WTC11 (cell line): Measurements from ENCODE around the gene G6PC3. TPM values are rescaled to one million over a fixed set of nuclear protein-coding genes. Genes with fewer than 3 reads are reported as not detected.

Source experiments
- ATAC-seq: fragments of 200-7000 bp; cut with Tn5 transposase; 2 replicates; pipeline ENCODE4 v1.10.0; 2021; ENCODE audit warnings: mild to moderate bottlenecking, moderate library complexity
- CTCF ChIA-PET: fragments of 300-600 bp; sonication (Branson Sonifier 250); formaldehyde crosslinking; loops from one replicate; lab custom pipeline; 2021; ENCODE audit warnings: antibody characterized with exemption; lab: Charles Lee
- POLR2A ChIA-PET: fragments of 350-600 bp; sonication (Branson Sonifier 250); formaldehyde crosslinking; loops from one replicate; lab custom pipeline; 2021; ENCODE audit warnings: antibody characterized with exemption; lab: Charles Lee
- DNase-seq: peaks from one replicate; pipeline ENCODE4 v3.0.0; 2021; ENCODE audit warnings: low spot score
- H3K27ac Mint-ChIP-seq: 2 replicates; pipeline ENCODE4 v1.8.0; 2021; ENCODE audit warnings: mixed read lengths
- H3K27me3 Mint-ChIP-seq: 2 replicates; pipeline ENCODE4 v1.8.0; 2021; ENCODE audit warnings: low read depth, mild to moderate bottlenecking, moderate library complexity, mixed read lengths
- H3K36me3 Mint-ChIP-seq: 2 replicates; pipeline ENCODE4 v1.8.0; 2021; ENCODE audit warnings: mixed read lengths
- H3K4me1 Mint-ChIP-seq: 2 replicates; pipeline ENCODE4 v1.8.0; 2022; ENCODE audit warnings: mixed read lengths
- H3K4me3 Mint-ChIP-seq: 2 replicates; pipeline ENCODE4 v1.8.0; 2021; ENCODE audit warnings: mild to moderate bottlenecking, moderate library complexity, mixed read lengths
- H3K9me3 Mint-ChIP-seq: 2 replicates; pipeline ENCODE4 v1.8.0; 2021; ENCODE audit warnings: mixed read lengths
- ATF1 ChIP-seq: sonication (generic); formaldehyde crosslinking; IDR thresholded peaks from 2 replicates; pipeline ENCODE4 v1.8.1; 2023; ENCODE audit warnings: mild to moderate bottlenecking, moderate library complexity, missing genetic modification reagents
- CBFB ChIP-seq: sonication (generic); formaldehyde crosslinking; IDR thresholded peaks from 2 replicates; pipeline ENCODE4 v1.8.1; 2022; ENCODE audit warnings: mild to moderate bottlenecking, low read depth, missing genetic modification reagents
- CREM ChIP-seq: sonication (generic); formaldehyde crosslinking; IDR thresholded peaks from 2 replicates; pipeline ENCODE4 v1.8.1; 2022; ENCODE audit warnings: mild to moderate bottlenecking, missing genetic modification reagents, moderate library complexity
- FOXJ3 ChIP-seq: sonication (generic); formaldehyde crosslinking; IDR thresholded peaks from 2 replicates; pipeline ENCODE4 v1.9.0; 2021; ENCODE audit warnings: missing genetic modification reagents, mild to moderate bottlenecking, borderline replicate concordance
- GABPB1 ChIP-seq: sonication (generic); formaldehyde crosslinking; IDR thresholded peaks from 2 replicates; pipeline ENCODE4 v1.8.1; 2023; ENCODE audit warnings: mild to moderate bottlenecking, missing genetic modification reagents
- GTF2I ChIP-seq: fragments of 250-450 bp; sonication (Bioruptor Pico); conservative IDR thresholded peaks from 2 replicates; pipeline ENCODE4 v1.4.0; 2021; ENCODE audit warnings: mild to moderate bottlenecking
- HMGA2 ChIP-seq: fragments of 250-450 bp; sonication (Bioruptor Pico); IDR thresholded peaks from 2 replicates; pipeline ENCODE4 v1.4.0; 2021; ENCODE audit warnings: mild to moderate bottlenecking, moderate library complexity
- IRF2 ChIP-seq: sonication (generic); formaldehyde crosslinking; IDR thresholded peaks from 2 replicates; pipeline ENCODE4 v1.8.0; 2022; ENCODE audit warnings: low read depth, missing genetic modification reagents, borderline replicate concordance
- SMAD4 ChIP-seq: sonication (generic); formaldehyde crosslinking; IDR thresholded peaks from 2 replicates; pipeline ENCODE4 v1.8.0; 2022; ENCODE audit warnings: mild to moderate bottlenecking, missing genetic modification reagents
- TP53 ChIP-seq: sonication (generic); formaldehyde crosslinking; IDR thresholded peaks from 2 replicates; pipeline ENCODE4 v1.8.1; 2023; ENCODE audit warnings: mild to moderate bottlenecking, missing genetic modification reagents
- ZNF138 ChIP-seq: sonication (generic); formaldehyde crosslinking; conservative IDR thresholded peaks from 2 replicates; pipeline ENCODE4 v1.8.1; 2022; ENCODE audit warnings: mild to moderate bottlenecking, moderate library complexity, missing genetic modification reagents
- ZNF232 ChIP-seq: sonication (generic); formaldehyde crosslinking; IDR thresholded peaks from 2 replicates; pipeline ENCODE4 v1.8.0; 2022; ENCODE audit warnings: mild to moderate bottlenecking, missing genetic modification reagents
- ZNF263 ChIP-seq: sonication (generic); formaldehyde crosslinking; IDR thresholded peaks from 2 replicates; pipeline ENCODE4 v1.8.1; 2022; ENCODE audit warnings: low read depth, mild to moderate bottlenecking, moderate library complexity, missing genetic modification reagents
- ZNF317 ChIP-seq: sonication (generic); formaldehyde crosslinking; IDR thresholded peaks from 2 replicates; pipeline ENCODE4 v1.8.1; 2023; ENCODE audit warnings: low read depth, mild to moderate bottlenecking, moderate library complexity, missing genetic modification reagents, borderline replicate concordance
- ZNF423 ChIP-seq: fragments of 250-450 bp; sonication (Bioruptor Pico); IDR thresholded peaks from 2 replicates; pipeline ENCODE4 v2.1.2; 2022; ENCODE audit warnings: mild to moderate bottlenecking, moderate library complexity
- total RNA-seq: library from RNA; stranded (reverse); gene quantifications from 3 replicates; pipeline ENCODE4 v1.2.3, GENCODE V29; 2021
- TF ChIP-seq, protein P1 (sequence below): sonication (generic); formaldehyde crosslinking; IDR thresholded peaks from 2 replicates; pipeline ENCODE4 v1.8.0; 2023; ENCODE audit warnings: missing genetic modification reagents, mild to moderate bottlenecking, borderline replicate concordance
- TF ChIP-seq, protein P2 (sequence below): fragments of 250-450 bp; sonication (Bioruptor Pico); IDR thresholded peaks from 2 replicates; pipeline ENCODE4 v1.9.0; 2021; ENCODE audit warnings: moderate library complexity, mild to moderate bottlenecking, inconsistent platforms, borderline replicate concordance

G6PC3 gene
- total RNA-seq, 1 experiment from 2014 or later = 121 TPM

DNA sequence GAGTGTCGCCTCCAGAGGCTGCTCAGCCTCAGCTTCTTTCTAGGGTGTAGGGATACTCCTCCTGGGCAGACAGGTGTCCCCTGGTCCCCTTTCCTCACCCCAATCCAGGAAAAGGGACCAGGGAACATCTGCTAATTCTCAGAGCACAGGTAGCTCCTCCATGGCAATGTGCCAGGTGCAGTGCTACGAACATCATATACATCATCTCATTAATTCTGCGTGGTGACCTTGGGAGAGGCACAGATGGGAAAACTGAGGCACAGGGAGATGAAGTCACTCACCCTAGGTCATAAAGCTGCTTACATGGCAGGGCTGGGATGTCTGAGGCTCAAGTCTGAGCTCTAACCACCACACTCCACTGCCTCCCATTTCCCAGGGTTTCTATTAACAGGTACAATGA is 41.2 kb downstream of the G6PC3 start (continued):
- TF ChIP-seq, protein P1, sequence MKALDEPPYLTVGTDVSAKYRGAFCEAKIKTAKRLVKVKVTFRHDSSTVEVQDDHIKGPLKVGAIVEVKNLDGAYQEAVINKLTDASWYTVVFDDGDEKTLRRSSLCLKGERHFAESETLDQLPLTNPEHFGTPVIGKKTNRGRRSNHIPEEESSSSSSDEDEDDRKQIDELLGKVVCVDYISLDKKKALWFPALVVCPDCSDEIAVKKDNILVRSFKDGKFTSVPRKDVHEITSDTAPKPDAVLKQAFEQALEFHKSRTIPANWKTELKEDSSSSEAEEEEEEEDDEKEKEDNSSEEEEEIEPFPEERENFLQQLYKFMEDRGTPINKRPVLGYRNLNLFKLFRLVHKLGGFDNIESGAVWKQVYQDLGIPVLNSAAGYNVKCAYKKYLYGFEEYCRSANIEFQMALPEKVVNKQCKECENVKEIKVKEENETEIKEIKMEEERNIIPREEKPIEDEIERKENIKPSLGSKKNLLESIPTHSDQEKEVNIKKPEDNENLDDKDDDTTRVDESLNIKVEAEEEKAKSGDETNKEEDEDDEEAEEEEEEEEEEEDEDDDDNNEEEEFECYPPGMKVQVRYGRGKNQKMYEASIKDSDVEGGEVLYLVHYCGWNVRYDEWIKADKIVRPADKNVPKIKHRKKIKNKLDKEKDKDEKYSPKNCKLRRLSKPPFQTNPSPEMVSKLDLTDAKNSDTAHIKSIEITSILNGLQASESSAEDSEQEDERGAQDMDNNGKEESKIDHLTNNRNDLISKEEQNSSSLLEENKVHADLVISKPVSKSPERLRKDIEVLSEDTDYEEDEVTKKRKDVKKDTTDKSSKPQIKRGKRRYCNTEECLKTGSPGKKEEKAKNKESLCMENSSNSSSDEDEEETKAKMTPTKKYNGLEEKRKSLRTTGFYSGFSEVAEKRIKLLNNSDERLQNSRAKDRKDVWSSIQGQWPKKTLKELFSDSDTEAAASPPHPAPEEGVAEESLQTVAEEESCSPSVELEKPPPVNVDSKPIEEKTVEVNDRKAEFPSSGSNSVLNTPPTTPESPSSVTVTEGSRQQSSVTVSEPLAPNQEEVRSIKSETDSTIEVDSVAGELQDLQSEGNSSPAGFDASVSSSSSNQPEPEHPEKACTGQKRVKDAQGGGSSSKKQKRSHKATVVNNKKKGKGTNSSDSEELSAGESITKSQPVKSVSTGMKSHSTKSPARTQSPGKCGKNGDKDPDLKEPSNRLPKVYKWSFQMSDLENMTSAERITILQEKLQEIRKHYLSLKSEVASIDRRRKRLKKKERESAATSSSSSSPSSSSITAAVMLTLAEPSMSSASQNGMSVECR = no peak
- TF ChIP-seq ZNF232 (CRISPR knock-in tag) = no peak
- no peak for TF ChIP-seq HMGA2 (CRISPR knock-in tag)
- no peak for TF ChIP-seq ZNF423
- TF ChIP-seq CREM (CRISPR knock-in tag) = no peak

- ATAC-seq (no peak), DNase-seq (no peak)
- Mint-ChIP-seq H3K4me1 (peaks cover 59% of the 10 kb centered on the region), H3K9me3 (no peaks in the 10 kb centered on the region), H3K36me3 (no peaks in the 10 kb centered on the region), H3K27me3 (no peaks in the 10 kb centered on the region), H3K27ac (no peak overlapping the region), H3K4me3 (no peak overlapping the region)
- POLR2A ChIA-PET = interaction anchor here (0.7 to 1.7 kb wide), 3 partner anchors 10 to 23 kb away, joined by 4 to 7 read pairs (median 5); partner anchors contain the start of gene HDAC5
- CTCF ChIA-PET = interaction anchor here (0.5 to 4.6 kb wide), 6 partner anchors 9 to 56 kb away, joined by 3 to 24 read pairs (median 10); no protein-coding TSS in a partner anchor
- TF ChIP-seq ZNF263 (CRISPR knock-in tag) (no peak), CBFB (CRISPR knock-in tag) (no peak), IRF2 (no peak)
These were observed 42.0 kb downstream of the G6PC3 start for GRCh38 chr17:44112284-44113280.

- POLR2A ChIA-PET = interaction anchor here (1.7 kb wide), 1 partner anchor 9 kb away, joined by 4 read pairs; no protein-coding TSS in a partner anchor
- H3K4me1 Mint-ChIP-seq = peaks cover 67% of the 10 kb centered on the region
These were observed 42.8 kb downstream of the G6PC3 start for GRCh38 chr17:44113382-44113781.

GRCh38 chr17:44113868-44114840 is 43.6 kb downstream of the G6PC3 start:
- Mint-ChIP-seq H3K27ac (no peak overlapping the region), H3K9me3 (no peaks in the 10 kb centered on the region), H3K27me3 (no peaks in the 10 kb centered on the region), H3K36me3 (no peaks in the 10 kb centered on the region), H3K4me3 (no peak overlapping the region), H3K4me1 (peaks cover 70% of the 10 kb centered on the region)
- ChIA-PET CTCF (interaction anchor here (1.3 to 5.7 kb wide), 13 partner anchors 7 to 231 kb away, joined by 3 to 116 read pairs (median 26); partner anchors contain the start of genes ASB16, GRN, HDAC5 and HROB), POLR2A (interaction anchor here (1.7 kb wide), 1 partner anchor 8 kb away, joined by 4 read pairs; no protein-coding TSS in a partner anchor)
- DNase-seq (no peak), ATAC-seq (no peak)
- TF ChIP-seq TP53 (CRISPR knock-in tag) (no peak), ZNF317 (CRISPR knock-in tag) (no peak), ATF1 (CRISPR knock-in tag) (no peak), ZNF138 (no peak), GTF2I (no peak), FOXJ3 (CRISPR knock-in tag) (no peak), IRF2 (no peak), SMAD4 (CRISPR knock-in tag) (no peak)
- TF ChIP-seq, protein P2, sequence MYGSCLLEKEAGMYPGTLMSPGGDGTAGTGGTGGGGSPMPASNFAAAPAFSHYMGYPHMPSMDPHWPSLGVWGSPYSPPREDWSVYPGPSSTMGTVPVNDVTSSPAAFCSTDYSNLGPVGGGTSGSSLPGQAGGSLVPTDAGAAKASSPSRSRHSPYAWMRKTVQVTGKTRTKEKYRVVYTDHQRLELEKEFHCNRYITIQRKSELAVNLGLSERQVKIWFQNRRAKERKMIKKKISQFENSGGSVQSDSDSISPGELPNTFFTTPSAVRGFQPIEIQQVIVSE (CRISPR knock-in tag) = no peak
- TF ChIP-seq, protein P1 = no peak

More at GRCh38 chr17:44113382-44113781, 42.8 kb downstream of the G6PC3 start:
- Mint-ChIP-seq H3K36me3 (no peaks in the 10 kb centered on the region), H3K27ac (no peak overlapping the region), H3K27me3 (no peaks in the 10 kb centered on the region), H3K4me3 (no peak overlapping the region), H3K9me3 (no peaks in the 10 kb centered on the region)
- ATAC-seq = no peak
- no peak for DNase-seq
- CTCF ChIA-PET = interaction anchor here (1.2 to 4.6 kb wide), 2 partner anchors 14 to 30 kb away, joined by 3 to 24 read pairs; no protein-coding TSS in a partner anchor
- TF ChIP-seq GABPB1 (CRISPR knock-in tag) = no peak
